Coronary artery (tissue), 2 donors: ENCODE measurements around the gene HSD11B1L.

Experiments
- DNase-seq: peaks from one replicate; pipeline ENCODE4 v3.0.0-alpha.2; 2017; ENCODE audit warnings: low spot score
- H3K27ac ChIP-seq, 2 donors: fragments of 200-600 bp; sonication (generic); one replicate each; pipeline ENCODE4 v1.5.1; 2016 to 2019
- H3K4me3 ChIP-seq: fragments of 200-600 bp; sonication (generic); 2 replicates; pipeline ENCODE4 v1.5.1; 2016; ENCODE audit warnings: mild to moderate bottlenecking, moderate library complexity
- TF ChIP-seq, protein P1 (sequence below): fragments of 200-600 bp; sonication (generic); IDR thresholded peaks from one replicate; pipeline ENCODE4 v1.5.1; 2019; ENCODE audit warnings: antibody characterized with exemption

HSD11B1L gene

DNA sequence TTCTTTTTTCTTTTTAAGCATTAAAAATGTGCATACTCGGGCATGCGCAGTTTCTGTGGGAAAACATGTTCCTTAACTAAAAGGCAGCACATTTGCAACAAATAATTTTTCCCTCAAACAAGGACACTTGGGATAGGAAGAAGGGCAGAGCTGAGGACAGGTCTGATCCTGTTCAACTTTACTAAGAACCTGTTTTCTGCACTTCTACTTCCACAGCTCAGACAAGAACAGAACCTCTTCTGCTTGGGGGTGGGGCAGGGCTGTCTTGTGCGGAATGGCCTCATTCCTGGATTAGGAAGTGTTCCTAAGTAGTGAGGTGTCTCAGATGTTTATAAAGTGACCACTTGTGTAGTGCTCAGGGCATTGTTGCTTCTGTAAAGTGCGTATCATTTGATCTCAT lies 39.7 kb upstream of the HSD11B1L start:
- TF ChIP-seq, protein P1, sequence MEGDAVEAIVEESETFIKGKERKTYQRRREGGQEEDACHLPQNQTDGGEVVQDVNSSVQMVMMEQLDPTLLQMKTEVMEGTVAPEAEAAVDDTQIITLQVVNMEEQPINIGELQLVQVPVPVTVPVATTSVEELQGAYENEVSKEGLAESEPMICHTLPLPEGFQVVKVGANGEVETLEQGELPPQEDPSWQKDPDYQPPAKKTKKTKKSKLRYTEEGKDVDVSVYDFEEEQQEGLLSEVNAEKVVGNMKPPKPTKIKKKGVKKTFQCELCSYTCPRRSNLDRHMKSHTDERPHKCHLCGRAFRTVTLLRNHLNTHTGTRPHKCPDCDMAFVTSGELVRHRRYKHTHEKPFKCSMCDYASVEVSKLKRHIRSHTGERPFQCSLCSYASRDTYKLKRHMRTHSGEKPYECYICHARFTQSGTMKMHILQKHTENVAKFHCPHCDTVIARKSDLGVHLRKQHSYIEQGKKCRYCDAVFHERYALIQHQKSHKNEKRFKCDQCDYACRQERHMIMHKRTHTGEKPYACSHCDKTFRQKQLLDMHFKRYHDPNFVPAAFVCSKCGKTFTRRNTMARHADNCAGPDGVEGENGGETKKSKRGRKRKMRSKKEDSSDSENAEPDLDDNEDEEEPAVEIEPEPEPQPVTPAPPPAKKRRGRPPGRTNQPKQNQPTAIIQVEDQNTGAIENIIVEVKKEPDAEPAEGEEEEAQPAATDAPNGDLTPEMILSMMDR, result no peak
- Histone ChIP-seq H3K27ac (no peak overlapping the region), H3K4me3 (no peak overlapping the region)
- no peak for DNase-seq

DNA sequence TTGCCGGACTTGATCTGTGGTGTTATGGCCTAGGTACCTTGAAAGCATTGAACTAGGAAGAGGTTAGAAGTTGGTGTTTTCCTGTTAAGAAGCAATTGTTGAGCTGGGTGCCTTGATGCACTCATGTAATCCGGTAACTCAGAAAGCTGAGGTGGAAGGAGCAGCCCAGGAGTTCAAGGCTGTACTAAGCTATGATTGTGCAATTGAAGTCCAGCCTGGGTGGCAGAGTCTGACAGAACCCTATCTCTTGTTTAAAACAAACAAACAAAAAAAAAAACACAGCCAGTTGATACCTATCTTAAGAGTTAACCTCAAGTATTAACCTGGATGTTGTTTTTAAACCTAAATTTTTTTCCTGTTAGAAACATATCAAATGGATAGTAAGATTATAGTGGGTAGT lies 38.6 kb upstream of the HSD11B1L start:
- TF ChIP-seq, protein P1, result no peak
- no peak overlapping the region for H3K27ac ChIP-seq
- no peak overlapping the region for H3K4me3 ChIP-seq
- DNase-seq, result no peak

DNA sequence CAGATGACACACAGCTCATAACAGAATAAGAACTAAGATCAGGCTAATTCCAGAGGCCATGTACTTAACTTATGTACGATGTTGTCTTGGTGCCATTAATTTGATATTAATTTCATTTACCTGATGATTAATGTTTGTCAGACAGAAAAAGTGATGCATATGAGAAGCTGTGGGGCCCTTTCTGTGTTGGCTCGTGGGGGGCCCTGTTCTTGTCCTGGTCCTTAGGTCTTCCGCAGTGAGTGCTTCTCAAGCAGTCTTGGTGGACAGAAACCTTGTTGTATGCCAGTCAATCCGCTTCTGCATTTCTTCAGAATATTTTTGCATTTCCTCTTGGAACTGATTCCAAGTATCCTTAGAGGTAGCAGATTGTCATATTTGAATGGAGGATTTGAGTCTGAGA lies 37.8 kb upstream of the HSD11B1L start:
- Histone ChIP-seq H3K27ac (no peak overlapping the region), H3K4me3 (no peak overlapping the region)
- DNase-seq, result no peak
- TF ChIP-seq, protein P1, result no peak

DNA sequence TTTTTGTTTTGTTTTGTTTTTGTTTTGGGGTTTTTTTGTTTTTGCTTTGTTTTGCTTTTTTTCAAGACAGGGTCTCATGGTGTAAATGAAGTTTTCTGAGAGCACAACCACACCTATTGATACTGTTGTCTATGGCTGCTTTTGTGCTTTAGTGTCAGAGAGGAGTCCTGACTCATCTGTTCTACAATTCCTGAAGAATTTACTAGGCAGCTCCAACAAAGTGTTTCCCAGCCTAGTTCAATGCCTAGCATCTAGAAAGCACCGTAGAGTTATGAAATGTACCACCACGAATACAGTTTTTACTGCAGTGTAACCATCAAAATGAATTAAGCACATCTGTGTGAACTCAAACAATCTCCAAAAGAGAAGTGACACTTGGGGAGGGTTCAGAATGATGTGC lies 36.8 kb upstream of the HSD11B1L start:
- Histone ChIP-seq H3K27ac (no peak overlapping the region), H3K4me3 (no peak overlapping the region)
- no peak for DNase-seq
- TF ChIP-seq, protein P1, result no peak

DNA sequence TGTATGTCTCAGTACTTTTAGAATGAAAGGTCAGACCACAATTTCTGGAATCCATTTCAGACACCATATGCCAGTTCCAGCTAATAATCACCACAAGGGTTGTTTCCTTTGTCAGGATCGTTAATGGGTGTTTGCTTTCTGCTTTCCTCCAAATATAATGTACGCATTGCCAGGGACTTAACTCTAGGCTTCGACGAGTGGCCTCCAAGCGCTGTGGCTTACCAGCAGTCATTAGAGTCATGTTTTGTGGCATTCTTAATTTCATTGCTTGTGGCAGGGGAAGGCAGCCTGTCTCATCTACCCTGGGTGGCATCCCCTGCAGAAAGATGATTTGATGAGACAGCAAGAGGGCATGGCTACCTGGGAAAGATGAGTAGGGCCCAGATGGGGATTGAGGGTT lies 35.4 kb upstream of the HSD11B1L start:
- TF ChIP-seq, protein P1, result no peak
- Histone ChIP-seq H3K4me3 (no peak overlapping the region), H3K27ac (no peak overlapping the region)
- no peak for DNase-seq

DNA sequence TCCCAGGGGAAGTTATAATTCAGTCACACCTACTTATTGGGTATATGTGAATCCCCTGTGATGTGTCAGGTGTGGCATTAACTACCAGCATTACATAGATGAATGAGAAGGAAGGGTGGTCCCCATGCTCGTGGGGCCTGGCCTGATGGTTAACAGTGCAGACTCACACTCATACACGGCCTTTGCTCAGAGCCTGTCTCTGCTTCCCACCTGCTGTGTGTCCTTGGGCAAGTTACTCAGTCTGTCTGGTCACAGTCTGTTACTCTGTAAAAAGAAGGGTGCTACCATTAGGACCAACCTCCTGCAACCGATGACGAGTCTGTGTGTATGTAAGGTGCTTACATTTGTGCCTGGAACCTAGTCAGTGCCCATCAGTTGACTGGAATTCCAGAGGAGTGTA lies 34.1 kb upstream of the HSD11B1L start:
- no peak for DNase-seq
- no peak overlapping the region for H3K4me3 ChIP-seq
- TF ChIP-seq, protein P1, result no peak
- no peak overlapping the region for H3K27ac ChIP-seq

DNA sequence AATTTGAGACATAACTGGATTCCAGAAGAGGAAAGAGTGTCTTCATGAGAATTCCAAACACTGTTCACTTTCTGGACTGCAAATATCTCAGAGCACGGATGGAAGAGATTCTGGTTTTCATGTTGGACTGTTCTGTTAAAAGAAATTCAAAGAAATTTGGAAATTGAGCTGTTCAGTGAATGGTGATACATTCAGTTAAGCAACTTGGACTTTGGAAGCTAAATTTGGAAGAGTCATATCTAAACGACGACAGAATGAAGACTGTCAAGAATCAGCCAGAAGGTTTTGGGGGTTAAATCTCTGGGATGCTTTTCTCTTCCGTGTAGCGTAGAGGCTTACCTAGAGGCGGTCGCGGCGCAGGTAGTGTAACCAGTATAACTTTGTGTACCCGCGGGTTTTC lies 32.4 kb upstream of the HSD11B1L start:
- no peak for DNase-seq
- Histone ChIP-seq H3K27ac (no peak overlapping the region), H3K4me3 (no peak overlapping the region)
- TF ChIP-seq, protein P1, result no peak
